Measurements from ENCODE around the gene RNF208.

DNA sequence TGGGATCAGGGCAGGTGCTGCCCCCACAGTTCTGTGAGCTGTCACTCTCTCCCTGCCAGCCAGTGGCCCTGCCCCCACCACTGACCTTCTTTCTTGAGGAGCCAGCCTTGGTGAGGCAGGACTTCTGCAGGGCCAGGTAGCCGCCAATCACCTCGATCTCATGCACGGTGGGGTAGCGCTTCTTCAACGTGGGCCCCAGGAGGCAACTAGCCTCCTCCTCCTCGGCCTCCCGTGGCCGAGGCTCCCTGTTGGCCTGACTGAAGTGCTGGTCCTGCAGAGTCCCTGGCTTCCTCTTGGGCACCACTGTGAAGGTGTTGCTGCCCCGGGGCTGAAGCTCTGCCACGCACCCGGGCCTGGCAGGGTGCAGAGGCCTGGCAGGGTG lies 23.1 kb downstream of the RNF208 start:
- no peak for TF ChIP-seq CTCF (IDR thresholded peaks at IDR 0.05 in 4 of 5, conservative IDR thresholded peaks at IDR 0.05 in 1 of 5)
- no peak for TF ChIP-seq POLR2A (IDR thresholded peaks at IDR 0.05)

Measured in gastrocnemius medialis (tissue), 4 donors.